H1 (cell line): Measurements from ENCODE around the gene CCBE1. TPM values are rescaled to one million over a fixed set of nuclear protein-coding genes. Genes with fewer than 3 reads are reported as not detected.

Experiments used
- CHD2 ChIP-seq: IDR thresholded peaks from 2 replicates; pipeline ENCODE4 v1.6.1; 2012; ENCODE audit warnings: low read length, improper control_type of control experiment
- JUN ChIP-seq: IDR thresholded peaks from 2 replicates; pipeline ENCODE4 v1.6.1; 2011; ENCODE audit warnings: low read depth, mild to moderate bottlenecking, improper control_type of control experiment, low read length
- SRF ChIP-seq: IDR thresholded peaks from 2 replicates; pipeline ENCODE4 v1.6.1; 2011; ENCODE audit warnings: mild to moderate bottlenecking, low read depth, low read length, moderate library complexity
- ZNF274 ChIP-seq: IDR thresholded peaks from 2 replicates; pipeline ENCODE4 v1.7.0; 2012; ENCODE audit warnings: low read length, borderline replicate concordance; ENCODE audit errors: extremely low read depth
- polyA plus RNA-seq, 7 experiments: library from polyadenylated mRNA; depleted of rRNA in 3 of 7; stranded (reverse) in 5 of 7; unstranded in 2 of 7; fragments of >200 nt in 5 of 7; fragments of 200-250 nt in 2 of 7; gene quantifications; 1 replicate in 5 of 7; 2 replicates in 1 of 7; 4 replicates in 1 of 7; pipeline versions ENCODE4 v1.2.1 to v1.2.3, GENCODE V29; 2011 to 2013; ENCODE audit warnings: missing spikeins in 2 of 7, mixed read lengths in 2 of 7
- total RNA-seq: library from RNA; stranded (reverse); fragmentation: NEBNext Ultra II Directional; extraction: Animal tissue kit (Norgen Biotek cat#: 25700); gene quantifications from 2 replicates; pipeline ENCODE4 v1.2.1, GENCODE V29; 2021
- TF ChIP-seq, protein P1 (sequence below), 3 experiments: IDR thresholded peaks; 1 replicate in 2 of 3; 2 replicates in 1 of 3; pipeline versions ENCODE4 v1.5.1 to v1.6.1; 2011; ENCODE audit warnings: low read length in 3 of 3, mild to moderate bottlenecking in 3 of 3, inconsistent platforms in 2 of 3, low read depth in 1 of 3, moderate library complexity in 1 of 3; ENCODE audit not compliant: insufficient read depth in 1 of 3; ENCODE audit errors: control extremely low read depth in 1 of 3
- TF ChIP-seq, protein P2 (sequence below): fragments of 300-600 bp; sonication (generic); IDR thresholded peaks from 2 replicates; pipeline ENCODE4 v1.7.1; 2012; ENCODE audit warnings: low read length, moderate library complexity, mild to moderate bottlenecking, inconsistent platforms; ENCODE audit not compliant: insufficient replicate concordance

Gene CCBE1
- total and polyA plus RNA-seq, 2 of the 8 experiments (the other 6 are each of a cell fraction or from before 2014, with no cell fraction given) = 2.1 to 2.6 TPM

DNA sequence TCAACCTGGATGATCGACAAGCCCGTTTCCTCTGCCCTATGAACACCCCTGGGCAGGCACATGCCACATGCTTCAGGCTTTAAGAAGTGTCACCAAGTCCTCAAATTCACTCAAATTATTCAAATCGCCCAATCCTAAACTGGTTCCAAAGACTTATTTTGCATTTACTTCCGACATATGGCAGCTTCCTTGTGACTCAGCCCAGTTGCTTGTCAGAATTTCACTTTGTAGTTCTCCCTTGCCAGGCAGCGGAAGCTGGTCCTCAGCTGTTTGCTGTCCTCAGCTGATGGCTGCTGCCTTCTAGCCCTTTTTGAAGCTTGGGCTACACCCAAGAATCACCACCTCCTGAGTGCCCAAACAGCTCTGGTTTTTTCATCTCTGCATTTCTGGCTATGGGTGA lies 232.7 kb downstream of the CCBE1 start (continued):
- TF ChIP-seq, protein P1, sequence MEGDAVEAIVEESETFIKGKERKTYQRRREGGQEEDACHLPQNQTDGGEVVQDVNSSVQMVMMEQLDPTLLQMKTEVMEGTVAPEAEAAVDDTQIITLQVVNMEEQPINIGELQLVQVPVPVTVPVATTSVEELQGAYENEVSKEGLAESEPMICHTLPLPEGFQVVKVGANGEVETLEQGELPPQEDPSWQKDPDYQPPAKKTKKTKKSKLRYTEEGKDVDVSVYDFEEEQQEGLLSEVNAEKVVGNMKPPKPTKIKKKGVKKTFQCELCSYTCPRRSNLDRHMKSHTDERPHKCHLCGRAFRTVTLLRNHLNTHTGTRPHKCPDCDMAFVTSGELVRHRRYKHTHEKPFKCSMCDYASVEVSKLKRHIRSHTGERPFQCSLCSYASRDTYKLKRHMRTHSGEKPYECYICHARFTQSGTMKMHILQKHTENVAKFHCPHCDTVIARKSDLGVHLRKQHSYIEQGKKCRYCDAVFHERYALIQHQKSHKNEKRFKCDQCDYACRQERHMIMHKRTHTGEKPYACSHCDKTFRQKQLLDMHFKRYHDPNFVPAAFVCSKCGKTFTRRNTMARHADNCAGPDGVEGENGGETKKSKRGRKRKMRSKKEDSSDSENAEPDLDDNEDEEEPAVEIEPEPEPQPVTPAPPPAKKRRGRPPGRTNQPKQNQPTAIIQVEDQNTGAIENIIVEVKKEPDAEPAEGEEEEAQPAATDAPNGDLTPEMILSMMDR (IDR thresholded peaks at IDR 0.05; ENCODE audit: control extremely low read depth in 1 of 3, insufficient read depth in 1 of 3, low read depth in 1 of 3, low read length in 3 of 3) = no peak
- TF ChIP-seq ZNF274 (no peak), SRF (no peak), CHD2 (no peak), JUN (no peak)
- TF ChIP-seq, protein P2, sequence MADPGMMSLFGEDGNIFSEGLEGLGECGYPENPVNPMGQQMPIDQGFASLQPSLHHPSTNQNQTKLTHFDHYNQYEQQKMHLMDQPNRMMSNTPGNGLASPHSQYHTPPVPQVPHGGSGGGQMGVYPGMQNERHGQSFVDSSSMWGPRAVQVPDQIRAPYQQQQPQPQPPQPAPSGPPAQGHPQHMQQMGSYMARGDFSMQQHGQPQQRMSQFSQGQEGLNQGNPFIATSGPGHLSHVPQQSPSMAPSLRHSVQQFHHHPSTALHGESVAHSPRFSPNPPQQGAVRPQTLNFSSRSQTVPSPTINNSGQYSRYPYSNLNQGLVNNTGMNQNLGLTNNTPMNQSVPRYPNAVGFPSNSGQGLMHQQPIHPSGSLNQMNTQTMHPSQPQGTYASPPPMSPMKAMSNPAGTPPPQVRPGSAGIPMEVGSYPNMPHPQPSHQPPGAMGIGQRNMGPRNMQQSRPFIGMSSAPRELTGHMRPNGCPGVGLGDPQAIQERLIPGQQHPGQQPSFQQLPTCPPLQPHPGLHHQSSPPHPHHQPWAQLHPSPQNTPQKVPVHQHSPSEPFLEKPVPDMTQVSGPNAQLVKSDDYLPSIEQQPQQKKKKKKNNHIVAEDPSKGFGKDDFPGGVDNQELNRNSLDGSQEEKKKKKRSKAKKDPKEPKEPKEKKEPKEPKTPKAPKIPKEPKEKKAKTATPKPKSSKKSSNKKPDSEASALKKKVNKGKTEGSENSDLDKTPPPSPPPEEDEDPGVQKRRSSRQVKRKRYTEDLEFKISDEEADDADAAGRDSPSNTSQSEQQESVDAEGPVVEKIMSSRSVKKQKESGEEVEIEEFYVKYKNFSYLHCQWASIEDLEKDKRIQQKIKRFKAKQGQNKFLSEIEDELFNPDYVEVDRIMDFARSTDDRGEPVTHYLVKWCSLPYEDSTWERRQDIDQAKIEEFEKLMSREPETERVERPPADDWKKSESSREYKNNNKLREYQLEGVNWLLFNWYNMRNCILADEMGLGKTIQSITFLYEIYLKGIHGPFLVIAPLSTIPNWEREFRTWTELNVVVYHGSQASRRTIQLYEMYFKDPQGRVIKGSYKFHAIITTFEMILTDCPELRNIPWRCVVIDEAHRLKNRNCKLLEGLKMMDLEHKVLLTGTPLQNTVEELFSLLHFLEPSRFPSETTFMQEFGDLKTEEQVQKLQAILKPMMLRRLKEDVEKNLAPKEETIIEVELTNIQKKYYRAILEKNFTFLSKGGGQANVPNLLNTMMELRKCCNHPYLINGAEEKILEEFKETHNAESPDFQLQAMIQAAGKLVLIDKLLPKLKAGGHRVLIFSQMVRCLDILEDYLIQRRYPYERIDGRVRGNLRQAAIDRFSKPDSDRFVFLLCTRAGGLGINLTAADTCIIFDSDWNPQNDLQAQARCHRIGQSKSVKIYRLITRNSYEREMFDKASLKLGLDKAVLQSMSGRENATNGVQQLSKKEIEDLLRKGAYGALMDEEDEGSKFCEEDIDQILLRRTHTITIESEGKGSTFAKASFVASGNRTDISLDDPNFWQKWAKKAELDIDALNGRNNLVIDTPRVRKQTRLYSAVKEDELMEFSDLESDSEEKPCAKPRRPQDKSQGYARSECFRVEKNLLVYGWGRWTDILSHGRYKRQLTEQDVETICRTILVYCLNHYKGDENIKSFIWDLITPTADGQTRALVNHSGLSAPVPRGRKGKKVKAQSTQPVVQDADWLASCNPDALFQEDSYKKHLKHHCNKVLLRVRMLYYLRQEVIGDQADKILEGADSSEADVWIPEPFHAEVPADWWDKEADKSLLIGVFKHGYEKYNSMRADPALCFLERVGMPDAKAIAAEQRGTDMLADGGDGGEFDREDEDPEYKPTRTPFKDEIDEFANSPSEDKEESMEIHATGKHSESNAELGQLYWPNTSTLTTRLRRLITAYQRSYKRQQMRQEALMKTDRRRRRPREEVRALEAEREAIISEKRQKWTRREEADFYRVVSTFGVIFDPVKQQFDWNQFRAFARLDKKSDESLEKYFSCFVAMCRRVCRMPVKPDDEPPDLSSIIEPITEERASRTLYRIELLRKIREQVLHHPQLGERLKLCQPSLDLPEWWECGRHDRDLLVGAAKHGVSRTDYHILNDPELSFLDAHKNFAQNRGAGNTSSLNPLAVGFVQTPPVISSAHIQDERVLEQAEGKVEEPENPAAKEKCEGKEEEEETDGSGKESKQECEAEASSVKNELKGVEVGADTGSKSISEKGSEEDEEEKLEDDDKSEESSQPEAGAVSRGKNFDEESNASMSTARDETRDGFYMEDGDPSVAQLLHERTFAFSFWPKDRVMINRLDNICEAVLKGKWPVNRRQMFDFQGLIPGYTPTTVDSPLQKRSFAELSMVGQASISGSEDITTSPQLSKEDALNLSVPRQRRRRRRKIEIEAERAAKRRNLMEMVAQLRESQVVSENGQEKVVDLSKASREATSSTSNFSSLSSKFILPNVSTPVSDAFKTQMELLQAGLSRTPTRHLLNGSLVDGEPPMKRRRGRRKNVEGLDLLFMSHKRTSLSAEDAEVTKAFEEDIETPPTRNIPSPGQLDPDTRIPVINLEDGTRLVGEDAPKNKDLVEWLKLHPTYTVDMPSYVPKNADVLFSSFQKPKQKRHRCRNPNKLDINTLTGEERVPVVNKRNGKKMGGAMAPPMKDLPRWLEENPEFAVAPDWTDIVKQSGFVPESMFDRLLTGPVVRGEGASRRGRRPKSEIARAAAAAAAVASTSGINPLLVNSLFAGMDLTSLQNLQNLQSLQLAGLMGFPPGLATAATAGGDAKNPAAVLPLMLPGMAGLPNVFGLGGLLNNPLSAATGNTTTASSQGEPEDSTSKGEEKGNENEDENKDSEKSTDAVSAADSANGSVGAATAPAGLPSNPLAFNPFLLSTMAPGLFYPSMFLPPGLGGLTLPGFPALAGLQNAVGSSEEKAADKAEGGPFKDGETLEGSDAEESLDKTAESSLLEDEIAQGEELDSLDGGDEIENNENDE = no peak
